OCI-LY3 (cell line): ENCODE measurements around the gene NCOR2.

Source experiments
- H2AFZ ChIP-seq: fragments of 200-600, 300-600 bp; shearing (Covaris generic); 2 replicates; pipeline ENCODE4 v1.6.0; 2014; ENCODE audit warnings: antibody characterized with exemption, low read depth, low read length
- H3K27ac ChIP-seq: fragments of 200-600, 300-600 bp; sonication (generic); 2 replicates; pipeline ENCODE4 v1.5.1; 2014; ENCODE audit warnings: mild to moderate bottlenecking, low read length, moderate library complexity, mixed read lengths
- H3K27me3 ChIP-seq: fragments of 200-600, 300-600 bp; sonication (generic); 2 replicates; pipeline ENCODE4 v1.6.1; 2014; ENCODE audit warnings: low read depth, low read length, mixed read lengths
- H3K36me3 ChIP-seq: fragments of 200-600, 300-600 bp; sonication (generic); replicated peaks from 2 replicates; pipeline ENCODE3; 2014; ENCODE audit warnings: low read depth, low read length, mixed read lengths
- H3K4me1 ChIP-seq: fragments of 300-600, 200-600 bp; sonication (generic); 2 replicates; pipeline ENCODE4 v1.6.1; 2014; ENCODE audit warnings: low read length, mixed read lengths
- H3K4me2 ChIP-seq: fragments of 200-600, 300-600 bp; sonication (generic); 2 replicates; pipeline ENCODE4 v1.6.1; 2014; ENCODE audit warnings: low read length, mixed read lengths
- H3K4me3 ChIP-seq: fragments of 300-600, 200-600 bp; sonication (generic); 2 replicates; pipeline ENCODE4 v1.5.1; 2014; ENCODE audit warnings: antibody characterized with exemption, mild to moderate bottlenecking, low read length, moderate library complexity
- H3K79me2 ChIP-seq: fragments of 300-600, 200-600 bp; shearing (Covaris generic); 2 replicates; pipeline ENCODE4 v1.6.1; 2014; ENCODE audit warnings: mild to moderate bottlenecking, low read length, mixed read lengths
- H3K9ac ChIP-seq: fragments of 300-600, 200-600 bp; shearing (Covaris generic); 2 replicates; pipeline ENCODE4 v1.6.0; 2014; ENCODE audit warnings: mild to moderate bottlenecking, low read length, moderate library complexity
- H3K9me3 ChIP-seq: fragments of 200-600, 300-600 bp; shearing (Covaris generic); 2 replicates; pipeline ENCODE4 v1.6.1; 2014; ENCODE audit warnings: low read length, mixed read lengths; ENCODE audit not compliant: insufficient read depth
- H4K20me1 ChIP-seq: fragments of 200-600, 300-600 bp; sonication (generic); 2 replicates; pipeline ENCODE4 v1.6.1; 2016; ENCODE audit warnings: low read length, mixed read lengths; ENCODE audit not compliant: insufficient read depth
- EZH2phosphoT487 ChIP-seq: fragments of 200-600 bp; shearing (Covaris generic); IDR thresholded peaks from 2 replicates; pipeline ENCODE4 v1.6.1; 2018; ENCODE audit warnings: antibody characterized with exemption, mixed run types, low read depth
- TF ChIP-seq, protein P1 (sequence below): fragments of 200-600, 300-600 bp; sonication (generic); IDR thresholded peaks from 2 replicates; pipeline ENCODE4 v1.5.1; 2014; ENCODE audit warnings: antibody characterized with exemption, low read length, low read depth

NCOR2 gene

DNA sequence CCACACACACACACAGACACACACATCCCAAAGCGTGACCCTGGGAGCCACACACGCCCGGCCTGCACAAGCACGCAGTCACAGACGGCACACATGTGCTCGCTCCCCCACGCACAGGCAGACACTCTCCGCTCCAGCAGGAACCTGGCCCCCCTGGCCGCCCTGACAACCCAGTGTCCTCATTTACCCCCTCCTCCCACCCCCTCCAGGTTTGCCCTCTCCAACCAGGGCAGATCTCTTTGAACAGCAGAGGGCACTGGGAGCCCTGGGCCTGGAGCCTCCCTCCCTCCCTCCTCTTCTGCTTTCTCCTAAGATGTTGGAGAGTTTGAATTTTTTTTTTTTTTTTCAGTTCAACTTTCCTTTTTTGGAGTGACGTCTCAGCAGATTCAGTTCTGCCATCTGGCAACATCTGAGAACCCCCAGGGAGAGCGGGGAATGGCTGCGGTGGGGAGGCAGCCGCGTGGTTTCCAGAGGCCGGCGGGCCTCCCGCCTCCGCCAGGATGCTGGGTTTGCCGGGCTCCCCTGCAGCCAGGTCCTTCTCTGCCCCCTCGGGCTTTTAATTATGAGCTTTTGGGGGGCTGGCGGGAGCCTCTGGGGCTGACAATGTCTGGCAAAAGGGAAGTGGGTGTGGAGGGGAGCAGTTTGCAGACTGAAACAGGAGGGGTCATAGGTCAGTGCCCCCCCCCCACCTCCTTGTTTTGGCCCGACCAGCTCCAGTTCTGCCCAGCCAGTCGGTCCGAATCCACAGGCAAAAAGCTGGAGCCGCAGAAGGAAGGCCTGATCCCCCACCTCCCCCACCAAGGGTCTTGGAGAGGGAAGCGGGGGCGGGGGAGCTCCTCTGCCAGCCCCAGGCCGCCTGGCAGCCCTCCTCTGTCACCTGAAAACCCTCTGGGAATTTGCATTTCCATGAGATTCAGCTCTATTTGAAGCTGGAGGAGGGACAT, 1.3 kb upstream of the NCOR2 start:
- H2AFZ ChIP-seq, result peak overlapping the region; percentile 58; the same call in 1 of the 2 replicates
- TF ChIP-seq EZH2phosphoT487, result no peak
- TF ChIP-seq, protein P1, sequence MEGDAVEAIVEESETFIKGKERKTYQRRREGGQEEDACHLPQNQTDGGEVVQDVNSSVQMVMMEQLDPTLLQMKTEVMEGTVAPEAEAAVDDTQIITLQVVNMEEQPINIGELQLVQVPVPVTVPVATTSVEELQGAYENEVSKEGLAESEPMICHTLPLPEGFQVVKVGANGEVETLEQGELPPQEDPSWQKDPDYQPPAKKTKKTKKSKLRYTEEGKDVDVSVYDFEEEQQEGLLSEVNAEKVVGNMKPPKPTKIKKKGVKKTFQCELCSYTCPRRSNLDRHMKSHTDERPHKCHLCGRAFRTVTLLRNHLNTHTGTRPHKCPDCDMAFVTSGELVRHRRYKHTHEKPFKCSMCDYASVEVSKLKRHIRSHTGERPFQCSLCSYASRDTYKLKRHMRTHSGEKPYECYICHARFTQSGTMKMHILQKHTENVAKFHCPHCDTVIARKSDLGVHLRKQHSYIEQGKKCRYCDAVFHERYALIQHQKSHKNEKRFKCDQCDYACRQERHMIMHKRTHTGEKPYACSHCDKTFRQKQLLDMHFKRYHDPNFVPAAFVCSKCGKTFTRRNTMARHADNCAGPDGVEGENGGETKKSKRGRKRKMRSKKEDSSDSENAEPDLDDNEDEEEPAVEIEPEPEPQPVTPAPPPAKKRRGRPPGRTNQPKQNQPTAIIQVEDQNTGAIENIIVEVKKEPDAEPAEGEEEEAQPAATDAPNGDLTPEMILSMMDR, result peak; percentile 62
- no peaks in the 10 kb centered on the region for H3K9me3 ChIP-seq
- H3K4me1 ChIP-seq, result peaks cover 25% of the 10 kb centered on the region
- H3K27me3 ChIP-seq, result peaks cover 3% of the 10 kb centered on the region
- peaks cover 29% of the 10 kb centered on the region for H4K20me1 ChIP-seq
- H3K9ac ChIP-seq, result peak overlapping the region; percentile 90
- peak overlapping the region; percentile 89 for H3K4me3 ChIP-seq
- H3K4me2 ChIP-seq, result peak overlapping the region; percentile 98
- H3K79me2 ChIP-seq, result peaks cover 35% of the 10 kb centered on the region
- peak overlapping the region; percentile 82 for H3K27ac ChIP-seq
- H3K36me3 ChIP-seq, result peaks cover 4% of the 10 kb centered on the region

DNA sequence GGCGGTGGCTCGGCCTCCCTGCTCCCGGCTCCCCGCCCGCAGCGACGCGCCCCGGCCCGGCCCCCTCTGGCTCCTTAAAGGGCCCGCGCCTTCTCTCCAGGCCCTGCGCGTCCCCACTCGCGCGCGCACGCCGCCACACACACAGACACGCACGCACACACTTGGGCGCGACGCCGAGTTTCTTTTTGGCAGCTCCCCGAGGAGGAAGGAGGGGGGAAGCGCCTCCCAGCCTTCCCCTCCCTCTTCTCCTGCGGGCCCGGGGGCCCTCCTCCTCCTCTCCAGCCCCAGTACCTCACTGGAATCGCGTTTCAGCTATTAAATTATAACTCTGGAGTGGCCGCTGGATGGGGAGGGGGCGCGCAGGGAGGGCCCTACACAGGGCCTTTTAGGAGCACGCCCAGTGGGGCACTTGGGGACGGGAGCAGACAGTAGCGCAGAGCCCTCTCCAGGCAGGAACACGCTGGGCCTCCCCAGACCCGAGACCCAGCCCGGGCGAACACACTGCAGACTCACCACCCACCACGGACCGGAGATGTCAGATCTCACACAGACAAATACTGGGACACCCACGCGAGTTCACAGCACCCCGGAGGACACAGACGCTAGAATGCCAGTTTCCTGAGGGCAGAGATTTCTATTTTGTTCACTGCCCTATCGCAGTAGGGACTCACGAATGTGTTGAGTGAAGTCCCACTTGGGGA, 411 bp upstream of the NCOR2 start:
- H3K9ac ChIP-seq, result peak overlapping the region; percentile 90
- peak overlapping the region; percentile 82 for H3K27ac ChIP-seq
- peaks cover 44% of the 10 kb centered on the region for H3K79me2 ChIP-seq
- H3K4me1 ChIP-seq, result peaks cover 25% of the 10 kb centered on the region
- H2AFZ ChIP-seq, result peak overlapping the region; percentile 68
- peaks cover 6% of the 10 kb centered on the region for H3K36me3 ChIP-seq
- peaks cover 38% of the 10 kb centered on the region for H4K20me1 ChIP-seq
- H3K4me2 ChIP-seq, result peak overlapping the region; percentile 98
- TF ChIP-seq EZH2phosphoT487, result no peak
- TF ChIP-seq, protein P1, result peak; percentile 21; the same call in 1 of the 2 replicates
- no peaks in the 10 kb centered on the region for H3K9me3 ChIP-seq
- peaks cover 3% of the 10 kb centered on the region for H3K27me3 ChIP-seq
- peak overlapping the region; percentile 89 for H3K4me3 ChIP-seq

DNA sequence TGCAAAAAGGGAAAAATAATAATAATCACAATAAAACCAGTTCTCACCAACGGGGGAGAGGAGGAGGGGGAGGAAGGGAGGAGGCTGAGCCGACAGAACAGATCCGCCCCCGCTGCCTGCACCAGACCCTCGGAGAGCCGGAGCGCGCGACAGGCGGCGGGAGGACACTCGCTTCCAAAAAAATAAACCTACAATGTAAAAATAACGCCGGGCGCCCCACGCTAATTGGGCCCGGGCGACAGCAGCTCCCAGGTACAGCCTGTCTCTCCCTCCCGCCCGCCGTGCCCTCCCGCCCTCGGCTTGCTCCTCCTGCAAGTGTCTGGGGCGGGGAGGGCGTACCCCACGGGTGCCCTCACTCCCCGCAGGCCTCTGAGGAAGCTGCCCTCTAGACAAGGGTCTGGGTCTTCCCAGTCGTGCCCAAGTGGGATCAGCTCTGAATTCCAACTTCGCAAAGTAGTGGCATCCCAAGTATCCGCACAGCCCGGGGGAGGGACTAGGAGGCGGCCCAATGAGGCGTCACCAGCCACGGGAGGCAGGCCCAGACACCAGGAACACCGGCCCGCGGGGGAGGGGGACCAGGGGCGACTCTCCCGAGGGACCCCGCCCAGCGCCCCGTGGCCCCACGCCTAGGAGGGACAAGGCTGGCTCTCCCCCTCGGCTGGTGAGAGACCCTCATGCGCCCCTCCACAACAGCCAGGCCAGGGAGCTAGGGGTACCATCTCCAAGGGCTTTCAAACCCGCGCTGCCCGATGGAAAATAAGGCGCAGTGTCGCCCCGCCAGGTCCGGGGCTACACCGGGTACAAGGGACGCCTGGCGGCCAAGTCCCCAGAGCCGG, 1.0 kb downstream of the NCOR2 start:
- H3K4me2 ChIP-seq, result peak overlapping the region; percentile 87
- H3K36me3 ChIP-seq, result peaks cover 6% of the 10 kb centered on the region
- H3K27me3 ChIP-seq, result peaks cover 3% of the 10 kb centered on the region
- H3K27ac ChIP-seq, result peak overlapping the region; percentile 69
- peak overlapping the region; percentile 91 for H3K4me3 ChIP-seq
- no peak overlapping the region for H2AFZ ChIP-seq
- H3K9me3 ChIP-seq, result no peaks in the 10 kb centered on the region
- H3K79me2 ChIP-seq, result peaks cover 59% of the 10 kb centered on the region
- peaks cover 52% of the 10 kb centered on the region for H4K20me1 ChIP-seq
- TF ChIP-seq, protein P1, result no peak
- no peak for TF ChIP-seq EZH2phosphoT487
- peak overlapping the region; percentile 95 for H3K9ac ChIP-seq
- peaks cover 27% of the 10 kb centered on the region for H3K4me1 ChIP-seq
